OCI-LY3 (cell line): ENCODE measurements around the gene ELFN2.

Source experiments
- H2AFZ ChIP-seq: fragments of 200-600, 300-600 bp; shearing (Covaris generic); 2 replicates; pipeline ENCODE4 v1.6.0; 2014; ENCODE audit warnings: antibody characterized with exemption, low read depth, low read length
- H3K27ac ChIP-seq: fragments of 200-600, 300-600 bp; sonication (generic); 2 replicates; pipeline ENCODE4 v1.5.1; 2014; ENCODE audit warnings: mild to moderate bottlenecking, low read length, moderate library complexity, mixed read lengths
- H3K27me3 ChIP-seq: fragments of 200-600, 300-600 bp; sonication (generic); 2 replicates; pipeline ENCODE4 v1.6.1; 2014; ENCODE audit warnings: low read depth, low read length, mixed read lengths
- H3K36me3 ChIP-seq: fragments of 200-600, 300-600 bp; sonication (generic); replicated peaks from 2 replicates; pipeline ENCODE3; 2014; ENCODE audit warnings: low read depth, low read length, mixed read lengths
- H3K4me1 ChIP-seq: fragments of 300-600, 200-600 bp; sonication (generic); 2 replicates; pipeline ENCODE4 v1.6.1; 2014; ENCODE audit warnings: low read length, mixed read lengths
- H3K4me2 ChIP-seq: fragments of 200-600, 300-600 bp; sonication (generic); 2 replicates; pipeline ENCODE4 v1.6.1; 2014; ENCODE audit warnings: low read length, mixed read lengths
- H3K4me3 ChIP-seq: fragments of 300-600, 200-600 bp; sonication (generic); 2 replicates; pipeline ENCODE4 v1.5.1; 2014; ENCODE audit warnings: antibody characterized with exemption, mild to moderate bottlenecking, low read length, moderate library complexity
- H3K79me2 ChIP-seq: fragments of 300-600, 200-600 bp; shearing (Covaris generic); 2 replicates; pipeline ENCODE4 v1.6.1; 2014; ENCODE audit warnings: mild to moderate bottlenecking, low read length, mixed read lengths
- H3K9ac ChIP-seq: fragments of 300-600, 200-600 bp; shearing (Covaris generic); 2 replicates; pipeline ENCODE4 v1.6.0; 2014; ENCODE audit warnings: mild to moderate bottlenecking, low read length, moderate library complexity
- H3K9me3 ChIP-seq: fragments of 200-600, 300-600 bp; shearing (Covaris generic); 2 replicates; pipeline ENCODE4 v1.6.1; 2014; ENCODE audit warnings: low read length, mixed read lengths; ENCODE audit not compliant: insufficient read depth
- H4K20me1 ChIP-seq: fragments of 200-600, 300-600 bp; sonication (generic); 2 replicates; pipeline ENCODE4 v1.6.1; 2016; ENCODE audit warnings: low read length, mixed read lengths; ENCODE audit not compliant: insufficient read depth
- EZH2phosphoT487 ChIP-seq: fragments of 200-600 bp; shearing (Covaris generic); IDR thresholded peaks from 2 replicates; pipeline ENCODE4 v1.6.1; 2018; ENCODE audit warnings: antibody characterized with exemption, mixed run types, low read depth
- TF ChIP-seq, protein P1 (sequence below): fragments of 200-600, 300-600 bp; sonication (generic); IDR thresholded peaks from 2 replicates; pipeline ENCODE4 v1.5.1; 2014; ENCODE audit warnings: antibody characterized with exemption, low read length, low read depth

The ELFN2 gene

GRCh38 chr22:37431366-37431765 lies 4.1 kb upstream of the ELFN2 start:
- Histone ChIP-seq H3K27me3 (peaks cover 29% of the 10 kb centered on the region), H3K79me2 (no peaks in the 10 kb centered on the region), H3K4me2 (no peak overlapping the region), H3K4me1 (peaks cover 4% of the 10 kb centered on the region; the same call in 1 of the 2 replicates), H3K36me3 (peaks cover 4% of the 10 kb centered on the region), H3K9ac (no peak overlapping the region), H4K20me1 (no peaks in the 10 kb centered on the region), H2AFZ (no peak overlapping the region), H3K4me3 (no peak overlapping the region), H3K27ac (no peak overlapping the region), H3K9me3 (0 out of 2 replicates have a peak, but pooled peaks cover 5% of the 10 kb centered on the region)
- TF ChIP-seq, protein P1, sequence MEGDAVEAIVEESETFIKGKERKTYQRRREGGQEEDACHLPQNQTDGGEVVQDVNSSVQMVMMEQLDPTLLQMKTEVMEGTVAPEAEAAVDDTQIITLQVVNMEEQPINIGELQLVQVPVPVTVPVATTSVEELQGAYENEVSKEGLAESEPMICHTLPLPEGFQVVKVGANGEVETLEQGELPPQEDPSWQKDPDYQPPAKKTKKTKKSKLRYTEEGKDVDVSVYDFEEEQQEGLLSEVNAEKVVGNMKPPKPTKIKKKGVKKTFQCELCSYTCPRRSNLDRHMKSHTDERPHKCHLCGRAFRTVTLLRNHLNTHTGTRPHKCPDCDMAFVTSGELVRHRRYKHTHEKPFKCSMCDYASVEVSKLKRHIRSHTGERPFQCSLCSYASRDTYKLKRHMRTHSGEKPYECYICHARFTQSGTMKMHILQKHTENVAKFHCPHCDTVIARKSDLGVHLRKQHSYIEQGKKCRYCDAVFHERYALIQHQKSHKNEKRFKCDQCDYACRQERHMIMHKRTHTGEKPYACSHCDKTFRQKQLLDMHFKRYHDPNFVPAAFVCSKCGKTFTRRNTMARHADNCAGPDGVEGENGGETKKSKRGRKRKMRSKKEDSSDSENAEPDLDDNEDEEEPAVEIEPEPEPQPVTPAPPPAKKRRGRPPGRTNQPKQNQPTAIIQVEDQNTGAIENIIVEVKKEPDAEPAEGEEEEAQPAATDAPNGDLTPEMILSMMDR: no peak
- no peak for TF ChIP-seq EZH2phosphoT487

DNA sequence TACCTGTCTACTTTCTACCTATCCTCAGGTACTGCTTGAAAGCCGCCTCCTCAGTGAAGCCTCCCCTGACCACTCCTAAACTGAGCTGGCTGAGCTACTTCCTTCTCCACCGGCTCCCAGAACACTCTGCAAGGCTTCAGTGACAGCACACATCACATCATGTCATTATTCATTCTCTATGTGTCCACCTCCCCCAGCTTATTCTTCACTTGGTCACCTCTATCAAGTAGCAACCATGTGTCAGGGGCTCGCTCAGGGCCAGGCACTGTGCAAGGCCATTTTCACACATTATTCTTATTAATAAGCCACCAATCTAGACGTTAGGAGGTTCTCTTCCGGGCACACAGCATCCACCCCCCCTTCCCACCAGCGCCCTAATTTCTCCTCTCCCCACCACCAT lies 3.7 kb upstream of the ELFN2 start:
- Histone ChIP-seq H3K4me1 (peaks cover 4% of the 10 kb centered on the region; the same call in 1 of the 2 replicates), H3K27me3 (peaks cover 32% of the 10 kb centered on the region), H4K20me1 (no peaks in the 10 kb centered on the region), H3K4me2 (no peak overlapping the region), H3K79me2 (no peaks in the 10 kb centered on the region), H2AFZ (no peak overlapping the region), H3K27ac (no peak overlapping the region), H3K9me3 (0 out of 2 replicates have a peak, but pooled peaks cover 5% of the 10 kb centered on the region), H3K36me3 (peaks cover 4% of the 10 kb centered on the region), H3K9ac (no peak overlapping the region), H3K4me3 (no peak overlapping the region)
- TF ChIP-seq EZH2phosphoT487: no peak
- TF ChIP-seq, protein P1: no peak

GRCh38 chr22:37428649-37429586 lies 1.6 kb upstream of the ELFN2 start:
- Histone ChIP-seq H3K27ac (no peak overlapping the region), H3K4me1 (peaks cover 4% of the 10 kb centered on the region; the same call in 1 of the 2 replicates), H2AFZ (no peak overlapping the region), H3K9ac (no peak overlapping the region), H3K79me2 (no peaks in the 10 kb centered on the region), H3K4me3 (no peak overlapping the region), H4K20me1 (no peaks in the 10 kb centered on the region), H3K27me3 (peaks cover 48% of the 10 kb centered on the region), H3K4me2 (no peak overlapping the region), H3K9me3 (0 out of 2 replicates have a peak, but pooled peaks cover 5% of the 10 kb centered on the region), H3K36me3 (peaks cover 4% of the 10 kb centered on the region)
- TF ChIP-seq, protein P1: peak; percentile 96
- TF ChIP-seq EZH2phosphoT487: no peak
